H9 (cell line): ENCODE data around the gene CRYGN. TPM values are rescaled to one million over a fixed set of nuclear protein-coding genes. Genes with fewer than 3 reads are reported as not detected.

Experiments used
- DNase-seq: peaks from one replicate; pipeline ENCODE4 v3.0.0-alpha.2; 2017
- H2AFZ ChIP-seq: one replicate; pipeline ENCODE4 v1.6.1; 2013; ENCODE audit warnings: mild to moderate bottlenecking, low read length, control low read depth, moderate library complexity
- H2AK5ac ChIP-seq: 2 replicates; pipeline ENCODE4 v1.6.1; 2013; ENCODE audit warnings: low read length, control low read depth, mixed read lengths; ENCODE audit not compliant: insufficient read length
- H2BK120ac ChIP-seq: one replicate; pipeline ENCODE4 v1.6.1; 2013; ENCODE audit warnings: low read depth, mild to moderate bottlenecking, low read length, control low read depth, inconsistent platforms; ENCODE audit not compliant: poor library complexity, severe bottlenecking
- H2BK12ac ChIP-seq: 2 replicates; pipeline ENCODE4 v1.6.1; 2013; ENCODE audit warnings: low read length, control low read depth, mixed read lengths, low read depth; ENCODE audit not compliant: insufficient read length
- H2BK15ac ChIP-seq: 2 replicates; pipeline ENCODE4 v1.6.1; 2013; ENCODE audit warnings: low read depth, low read length, control low read depth
- H2BK20ac ChIP-seq: one replicate; pipeline ENCODE4 v1.6.1; 2013; ENCODE audit warnings: low read depth, mild to moderate bottlenecking, low read length, control low read depth, inconsistent platforms; ENCODE audit not compliant: poor library complexity, severe bottlenecking
- H2BK5ac ChIP-seq: 2 replicates; pipeline ENCODE4 v1.6.1; 2013; ENCODE audit warnings: low read length, control low read depth, mixed read lengths; ENCODE audit not compliant: insufficient read length
- H3K14ac ChIP-seq: 2 replicates; pipeline ENCODE4 v1.6.1; 2013; ENCODE audit warnings: low read length, control low read depth; ENCODE audit not compliant: insufficient read depth
- H3K18ac ChIP-seq: 2 replicates; pipeline ENCODE4 v1.6.1; 2013; ENCODE audit warnings: low read depth, mild to moderate bottlenecking, mixed read lengths, low read length, control low read depth; ENCODE audit not compliant: insufficient read length
- H3K23ac ChIP-seq: 2 replicates; pipeline ENCODE4 v1.6.1; 2013; ENCODE audit warnings: low read length, control low read depth, mixed read lengths, low read depth; ENCODE audit not compliant: insufficient read length
- H3K23me2 ChIP-seq: 2 replicates; pipeline ENCODE4 v1.6.1; 2013; ENCODE audit warnings: low read depth, mild to moderate bottlenecking, mixed read lengths, low read length, control low read depth; ENCODE audit not compliant: insufficient read length, poor library complexity, severe bottlenecking
- H3K27ac ChIP-seq: 2 replicates; pipeline ENCODE4 v1.5.1; 2013; ENCODE audit warnings: low read length, control low read depth, mixed read lengths, low read depth; ENCODE audit not compliant: insufficient read length
- H3K27me3 ChIP-seq: 2 replicates; pipeline ENCODE4 v1.6.1; 2013; ENCODE audit warnings: low read length, control low read depth, inconsistent platforms; ENCODE audit not compliant: insufficient read depth
- H3K4ac ChIP-seq: 2 replicates; pipeline ENCODE4 v1.6.1; 2013; ENCODE audit warnings: low read depth, mild to moderate bottlenecking, control low read depth, inconsistent platforms, low read length, moderate library complexity
- H3K4me1 ChIP-seq: 2 replicates; pipeline ENCODE4 v1.6.1; 2013; ENCODE audit warnings: low read length, control low read depth, inconsistent platforms; ENCODE audit not compliant: insufficient read depth
- H3K4me2 ChIP-seq: 2 replicates; pipeline ENCODE4 v1.6.1; 2013; ENCODE audit warnings: low read length, control low read depth, mixed read lengths; ENCODE audit not compliant: insufficient read length, insufficient read depth
- H3K56ac ChIP-seq: 2 replicates; pipeline ENCODE4 v1.6.1; 2013; ENCODE audit warnings: low read depth, mild to moderate bottlenecking, mixed read lengths, low read length, control low read depth; ENCODE audit not compliant: insufficient read length
- H3K79me1 ChIP-seq: 2 replicates; pipeline ENCODE4 v1.6.1; 2013; ENCODE audit warnings: low read depth, mild to moderate bottlenecking, moderate library complexity, low read length, control low read depth, inconsistent platforms; ENCODE audit not compliant: insufficient read depth, poor library complexity, severe bottlenecking
- H3K79me2 ChIP-seq: 2 replicates; pipeline ENCODE4 v1.6.1; 2013; ENCODE audit warnings: low read length, control low read depth, inconsistent platforms; ENCODE audit not compliant: insufficient read depth
- H3K9ac ChIP-seq: 2 replicates; pipeline ENCODE4 v1.6.1; 2013; ENCODE audit warnings: low read length, control low read depth, mixed read lengths; ENCODE audit not compliant: insufficient read length; ENCODE audit errors: extremely low read depth
- H3K9me3 ChIP-seq: one replicate; pipeline ENCODE4 v1.6.1; 2013; ENCODE audit warnings: low read depth, low read length, inconsistent platforms; ENCODE audit not compliant: control insufficient read depth
- H3T11ph ChIP-seq: one replicate; pipeline ENCODE4 v1.6.1; 2013; ENCODE audit warnings: mild to moderate bottlenecking, low read length, control low read depth, inconsistent platforms
- H4K20me1 ChIP-seq: one replicate; pipeline ENCODE4 v1.6.1; 2013; ENCODE audit not compliant: control insufficient read depth, insufficient read length, insufficient read depth
- H4K5ac ChIP-seq: 2 replicates; pipeline ENCODE4 v1.6.1; 2013; ENCODE audit warnings: low read depth, mild to moderate bottlenecking, mixed read lengths, low read length, control low read depth; ENCODE audit not compliant: insufficient read length
- H4K8ac ChIP-seq: replicated peaks from 2 replicates; pipeline ENCODE4 v1.6.1; 2013; ENCODE audit warnings: low read length, control low read depth, mixed read lengths, low read depth; ENCODE audit not compliant: insufficient read length
- H4K91ac ChIP-seq: 2 replicates; pipeline ENCODE4 v1.6.1; 2013; ENCODE audit warnings: low read depth, mild to moderate bottlenecking, moderate library complexity, mixed read lengths, low read length, control low read depth; ENCODE audit not compliant: insufficient read length
- H3K27ac Mint-ChIP-seq, 3 experiments: 2 replicates in 2 of 3; 3 replicates in 1 of 3; pipeline ENCODE4 v1.8.0; 2020 to 2021; ENCODE audit warnings: mixed read lengths in 3 of 3, mild to moderate bottlenecking in 1 of 3, moderate library complexity in 1 of 3
- H3K27me3 Mint-ChIP-seq: 2 replicates; pipeline ENCODE4 v1.8.0; 2021; ENCODE audit warnings: low read depth, mild to moderate bottlenecking, moderate library complexity, mixed read lengths
- H3K36me3 Mint-ChIP-seq, 3 experiments: 2 replicates in 2 of 3; 3 replicates in 1 of 3; pipeline ENCODE4 v1.8.0; 2020 to 2021; ENCODE audit warnings: low read depth in 3 of 3, mixed read lengths in 3 of 3; ENCODE audit not compliant: insufficient read depth in 1 of 3
- H3K4me1 Mint-ChIP-seq, 2 experiments: 2 replicates each; pipeline ENCODE4 v1.8.0; 2020; ENCODE audit warnings: mixed read lengths in 2 of 2
- H3K4me3 Mint-ChIP-seq, 2 experiments: 2 replicates in 1 of 2; 3 replicates in 1 of 2; pipeline ENCODE4 v1.8.0; 2020 to 2021; ENCODE audit warnings: mild to moderate bottlenecking in 2 of 2, mixed read lengths in 2 of 2, moderate library complexity in 1 of 2
- H3K9me3 Mint-ChIP-seq, 2 experiments: 2 replicates in 1 of 2; 3 replicates in 1 of 2; pipeline ENCODE4 v1.8.0; 2020; ENCODE audit warnings: mild to moderate bottlenecking in 2 of 2, mixed read lengths in 2 of 2, moderate library complexity in 1 of 2
- WGBS: extraction: QIAGEN DNeasy Blood & Tissue Kit; methylation state at CpG from one replicate; pipeline ENCODE4 v1.1.7; 2013; ENCODE audit warnings: missing lambda C conversion rate, low lambda C conversion rate, mixed read lengths; ENCODE audit not compliant: insufficient read length; ENCODE audit errors: extremely low coverage; 5-methylcytosine and 5-hydroxymethylcytosine counted together
- microRNA-seq: library from miRNA; unstranded; fragments of <30 nt; microRNA quantifications from one replicate; pipeline ENCODE4, GENCODE V29; 2020; ENCODE audit warnings: borderline microRNAs expressed
- total RNA-seq: library from RNA; stranded (reverse); gene quantifications from 2 replicates; pipeline ENCODE4 v1.2.1, GENCODE V29; 2021
- TF ChIP-seq, protein P1 (sequence below): fragments of 200-600 bp; sonication (generic); conservative IDR thresholded peaks from 3 replicates; pipeline ENCODE4 v1.8.0; 2021; ENCODE audit warnings: antibody characterized with exemption, mild to moderate bottlenecking

CRYGN gene
- total RNA-seq, 1 experiment from 2014 or later, result 1.8 TPM

DNA sequence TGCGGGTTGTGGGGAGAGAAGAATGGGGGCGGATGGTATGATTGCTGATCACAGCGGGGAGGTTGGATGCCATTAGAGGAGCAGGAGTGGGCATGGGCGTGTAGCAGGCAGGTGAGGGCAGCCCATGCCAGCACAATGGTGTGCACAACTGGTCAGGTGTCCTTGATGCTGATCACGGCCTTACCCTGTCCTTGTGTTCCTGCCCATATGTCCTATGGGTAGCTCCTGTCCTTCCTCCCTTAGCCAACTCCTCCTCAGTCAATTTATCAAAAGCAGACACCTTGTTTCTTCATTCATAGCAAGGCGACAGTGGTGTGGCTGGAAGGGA is 60.8 kb downstream of the CRYGN start:
- no peaks in the 10 kb centered on the region for H3K9me3 ChIP-seq
- no peak for DNase-seq
- H3K14ac ChIP-seq, result no peak overlapping the region

More for the DNA sequence above, 60.8 kb downstream of the CRYGN start:
- Histone ChIP-seq H3K79me1 (no peaks in the 10 kb centered on the region), H3K23me2 (peaks cover 15% of the 10 kb centered on the region), H3K18ac (no peak overlapping the region), H2AFZ (no peak overlapping the region), H3T11ph (no peak overlapping the region), H3K4me1 (no peaks in the 10 kb centered on the region), H4K8ac (no peak overlapping the region), H2BK20ac (no peak overlapping the region), H2BK5ac (no peak overlapping the region), H3K27ac (no peak overlapping the region), H3K79me2 (no peaks in the 10 kb centered on the region), H4K20me1 (peaks cover 4% of the 10 kb centered on the region), H3K4me2 (no peak overlapping the region), H4K5ac (no peak overlapping the region), H2BK120ac (no peak overlapping the region), H2BK12ac (no peak overlapping the region), H3K9ac (no peak overlapping the region), H4K91ac (no peak overlapping the region), H2AK5ac (no peak overlapping the region), H2BK15ac (no peak overlapping the region), H3K4ac (no peak overlapping the region), H3K23ac (no peak overlapping the region), H3K56ac (no peak overlapping the region), H3K27me3 (peaks cover 8% of the 10 kb centered on the region; the same call in 1 of the 2 replicates)
- Mint-ChIP-seq H3K4me1 (peaks cover 17 to 18% of the 10 kb centered on the region in 2 experiments), H3K9me3 (no peaks in the 10 kb centered on the region), H3K27ac (no peak overlapping the region), H3K27me3 (peaks cover 27% of the 10 kb centered on the region), H3K4me3 (peak overlapping the region in 1 of 2 experiments; percentile 55; a peak in 1 of 5 replicates), H3K36me3 (peaks cover 3 to 38% (median 37%) of the 10 kb centered on the region in 3 experiments)
- TF ChIP-seq, protein P1, sequence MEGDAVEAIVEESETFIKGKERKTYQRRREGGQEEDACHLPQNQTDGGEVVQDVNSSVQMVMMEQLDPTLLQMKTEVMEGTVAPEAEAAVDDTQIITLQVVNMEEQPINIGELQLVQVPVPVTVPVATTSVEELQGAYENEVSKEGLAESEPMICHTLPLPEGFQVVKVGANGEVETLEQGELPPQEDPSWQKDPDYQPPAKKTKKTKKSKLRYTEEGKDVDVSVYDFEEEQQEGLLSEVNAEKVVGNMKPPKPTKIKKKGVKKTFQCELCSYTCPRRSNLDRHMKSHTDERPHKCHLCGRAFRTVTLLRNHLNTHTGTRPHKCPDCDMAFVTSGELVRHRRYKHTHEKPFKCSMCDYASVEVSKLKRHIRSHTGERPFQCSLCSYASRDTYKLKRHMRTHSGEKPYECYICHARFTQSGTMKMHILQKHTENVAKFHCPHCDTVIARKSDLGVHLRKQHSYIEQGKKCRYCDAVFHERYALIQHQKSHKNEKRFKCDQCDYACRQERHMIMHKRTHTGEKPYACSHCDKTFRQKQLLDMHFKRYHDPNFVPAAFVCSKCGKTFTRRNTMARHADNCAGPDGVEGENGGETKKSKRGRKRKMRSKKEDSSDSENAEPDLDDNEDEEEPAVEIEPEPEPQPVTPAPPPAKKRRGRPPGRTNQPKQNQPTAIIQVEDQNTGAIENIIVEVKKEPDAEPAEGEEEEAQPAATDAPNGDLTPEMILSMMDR, result no peak
- WGBS, result no CpG with 5 or more reads among the region's 6 CpGs

Small RNA genes within 50 kb of the gene (microRNA-seq; reads per million reads assigned to microRNA genes)
- not detected for gene MIR3907

Other genes starting within 250 kb of the CRYGN start
- gene H2BK1, start 229.7 kb downstream of the CRYGN start, total RNA-seq, result 0.97 TPM in 1 of 2 replicates, not detected in the other
- 70.1 and 70.5 TPM in 2 replicates for gene ABCF2, start 212.9 kb downstream of the CRYGN start, total RNA-seq
- 25.7 and 28.1 TPM in 2 replicates for gene CHPF2, start 207.7 kb downstream of the CRYGN start, total RNA-seq
- gene SMARCD3, start 191.4 kb downstream of the CRYGN start, total RNA-seq, result 4.7 and 5.0 TPM in 2 replicates
- gene NUB1, start 98.3 kb downstream of the CRYGN start, total RNA-seq, result 45.8 and 48.5 TPM in 2 replicates
- gene WDR86, start 30.1 kb downstream of the CRYGN start, total RNA-seq, result 8.1 and 9.4 TPM in 2 replicates
- 109 and 114 TPM in 2 replicates for gene RHEB, start 79.8 kb upstream of the CRYGN start, total RNA-seq